ENCODE data around the gene MTREX.

Gene MTREX

GRCh38 chr5:55383254-55383653 is 75.5 kb downstream of the MTREX start:
- no peak for DNase-seq (ENCODE audit: low spot score)
- FAIRE-seq, result no peak

- FAIRE-seq, result no peak
These were observed 76.3 kb downstream of the MTREX start for GRCh38 chr5:55384072-55384471.

GRCh38 chr5:55385227-55385626 is 77.4 kb downstream of the MTREX start:
- FAIRE-seq (no peak), DNase-seq (ENCODE audit: low spot score) (no peak)

More at GRCh38 chr5:55384072-55384471, 76.3 kb downstream of the MTREX start:
- no peak for DNase-seq (ENCODE audit: low spot score)

- no peak for FAIRE-seq
- DNase-seq (ENCODE audit: low spot score), result no peak
These were observed 78.1 kb downstream of the MTREX start for GRCh38 chr5:55385846-55386245.

- FAIRE-seq (no peak), DNase-seq (ENCODE audit: low spot score) (no peak)
These were observed 78.6 kb downstream of the MTREX start for GRCh38 chr5:55386356-55386755.

GRCh38 chr5:55387865-55388264 is 80.1 kb downstream of the MTREX start:
- FAIRE-seq (no peak), DNase-seq (ENCODE audit: low spot score) (no peak)

- FAIRE-seq (no peak), DNase-seq (ENCODE audit: low spot score) (no peak)
These were observed 83.9 kb downstream of the MTREX start for GRCh38 chr5:55391707-55392106.

GRCh38 chr5:55392669-55393068 is 84.9 kb downstream of the MTREX start:
- DNase-seq (ENCODE audit: low spot score), result no peak
- no peak for FAIRE-seq

GRCh38 chr5:55393501-55394175 is 85.8 kb downstream of the MTREX start:
- FAIRE-seq, result no peak
- no peak for DNase-seq (ENCODE audit: low spot score)

GRCh38 chr5:55402199-55402598 is 94.4 kb downstream of the MTREX start:
- DNase-seq (ENCODE audit: low spot score), result no peak
- no peak for FAIRE-seq

GRCh38 chr5:55406292-55406691 is 98.5 kb downstream of the MTREX start:
- no peak for FAIRE-seq
- no peak for DNase-seq (ENCODE audit: low spot score)

GRCh38 chr5:55407059-55407684 is 99.4 kb downstream of the MTREX start:
- no peak for FAIRE-seq
- no peak for DNase-seq (ENCODE audit: low spot score)

- no peak for DNase-seq (ENCODE audit: low spot score)
- no peak for FAIRE-seq
These were observed 100.2 kb downstream of the MTREX start for GRCh38 chr5:55407984-55408383.

- no peak for FAIRE-seq
These were observed 102.0 kb downstream of the MTREX start for GRCh38 chr5:55409775-55410174.

GRCh38 chr5:55410845-55411244 is 103.1 kb downstream of the MTREX start:
- no peak for FAIRE-seq
- no peak for DNase-seq (ENCODE audit: low spot score)

More at GRCh38 chr5:55409775-55410174, 102.0 kb downstream of the MTREX start:
- DNase-seq (ENCODE audit: low spot score), result no peak

- DNase-seq (ENCODE audit: low spot score) (no peak), FAIRE-seq (no peak)
These were observed 104.1 kb downstream of the MTREX start for GRCh38 chr5:55411876-55412275.

GRCh38 chr5:55413644-55414043 is 105.9 kb downstream of the MTREX start:
- no peak for FAIRE-seq
- no peak for DNase-seq (ENCODE audit: low spot score)

GRCh38 chr5:55415071-55415470 is 107.3 kb downstream of the MTREX start:
- no peak for FAIRE-seq
- DNase-seq (ENCODE audit: low spot score), result no peak

GRCh38 chr5:55416306-55416705 is 108.5 kb downstream of the MTREX start:
- DNase-seq (ENCODE audit: low spot score) (no peak), FAIRE-seq (no peak)

- FAIRE-seq (no peak), DNase-seq (ENCODE audit: low spot score) (no peak)
These were observed 111.5 kb downstream of the MTREX start for GRCh38 chr5:55418994-55419968.

- DNase-seq (ENCODE audit: low spot score) (no peak), FAIRE-seq (no peak)
These were observed 113.3 kb downstream of the MTREX start for GRCh38 chr5:55421074-55421529.

GRCh38 chr5:55426455-55426854 is 118.7 kb downstream of the MTREX start:
- DNase-seq (ENCODE audit: low spot score), result no peak
- no peak for FAIRE-seq
